ENCODE results near the gene PFDN2. TPM values are rescaled to one million over a fixed set of nuclear protein-coding genes. Genes with fewer than 3 reads are reported as not detected.

The PFDN2 gene
- total and polyA plus RNA-seq, 2 of the 8 experiments (the other 6 are each of a cell fraction or from before 2014, with no cell fraction given): 66.2 to 71.2 TPM

- TF ChIP-seq SP1 (IDR thresholded peaks at IDR 0.05; ENCODE audit: low read depth, low read length) (0 out of 2 replicates have a peak, but pooled peaks have one; percentile 60), ASH2L (IDR thresholded peaks at IDR 0.05; ENCODE audit: low read length) (peak; percentile 35), RAD21 (IDR thresholded peaks at IDR 0.05 in 1 of 2, conservative IDR thresholded peaks at IDR 0.05 in 1 of 2; ENCODE audit: low read depth in 2 of 2, low read length in 2 of 2) (no peak), CTCF (IDR thresholded peaks at IDR 0.05; ENCODE audit: control extremely low read depth in 1 of 3, insufficient read depth in 1 of 3, low read depth in 1 of 3, low read length in 3 of 3) (peak in 1 of 3 experiments; percentile 31; a peak in 1 of 4 replicates), MAX (IDR thresholded peaks at IDR 0.05) (no peak), EGR1 (IDR thresholded peaks at IDR 0.05; ENCODE audit: borderline replicate concordance, low read depth, low read length) (peak; percentile 56), CBX8 (IDR thresholded peaks at IDR 0.05; ENCODE audit: borderline replicate concordance, low read depth, low read length) (no peak), CBX5 (IDR thresholded peaks at IDR 0.05; ENCODE audit: low read depth, low read length) (no peak), JUND (IDR thresholded peaks at IDR 0.05; ENCODE audit: low read length) (peak; percentile 81), FOSL1 (IDR thresholded peaks at IDR 0.05; ENCODE audit: insufficient read depth, low read depth, low read length) (no peak), TBP (IDR thresholded peaks at IDR 0.05; ENCODE audit: low read depth, low read length) (peak; percentile 67), KDM5A (IDR thresholded peaks at IDR 0.05; ENCODE audit: low read length) (no peak), BCL11A (IDR thresholded peaks at IDR 0.05; ENCODE audit: low read depth in 2 of 2, low read length in 2 of 2) (no peak), YY1 (IDR thresholded peaks at IDR 0.05; ENCODE audit: low read depth, low read length) (peak; percentile 99), SIRT6 (IDR thresholded peaks at IDR 0.05; ENCODE audit: low read length) (no peak), EZH2 (IDR thresholded peaks at IDR 0.05; ENCODE audit: low read depth, low read length, severe bottlenecking) (no peak), ATF2 (IDR thresholded peaks at IDR 0.05; ENCODE audit: low read length) (peak; percentile 46; the same call in 1 of the 2 replicates), CTBP2 (IDR thresholded peaks at IDR 0.05; ENCODE audit: borderline replicate concordance, insufficient read depth, insufficient read length, low read length) (peak; percentile 11), KDM1A (IDR thresholded peaks at IDR 0.05; ENCODE audit: borderline replicate concordance, low read length) (no peak)
Observed at GRCh38 chr1:161132410-161133219, 14.8 kb upstream of the PFDN2 start, which contains the start of gene DEDD (continued).

Data from H1 (cell line).